Loucy (cell line): Measurements from ENCODE around the gene CABP7.

Experiments
- H2AFZ ChIP-seq: fragments of 200-600 bp; sonication (generic); 2 replicates; pipeline ENCODE4 v1.6.0; 2016; ENCODE audit warnings: antibody characterized with exemption, mild to moderate bottlenecking, low read length, moderate library complexity
- H3F3A ChIP-seq: fragments of 200-600 bp; 2 replicates; pipeline ENCODE4 v1.6.0; 2016; ENCODE audit warnings: antibody characterized with exemption, low read depth, mild to moderate bottlenecking
- H3K27me3 ChIP-seq: fragments of 200-600 bp; sonication (generic); 2 replicates; pipeline ENCODE4 v1.6.1; 2014; ENCODE audit warnings: low read length, mild to moderate bottlenecking; ENCODE audit not compliant: insufficient read depth, poor library complexity, severe bottlenecking
- H3K36me3 ChIP-seq: fragments of 200-600 bp; sonication (generic); 2 replicates; pipeline ENCODE4 v1.6.1; 2016; ENCODE audit warnings: low read length; ENCODE audit not compliant: insufficient read depth
- H3K4me1 ChIP-seq: fragments of 200-600 bp; sonication (generic); 2 replicates; pipeline ENCODE4 v1.5.1; 2014; ENCODE audit warnings: low read length, mild to moderate bottlenecking; ENCODE audit not compliant: insufficient read depth, poor library complexity, severe bottlenecking
- H3K4me2 ChIP-seq: fragments of 200-600 bp; sonication (generic); 2 replicates; pipeline ENCODE4 v1.6.0; 2014; ENCODE audit warnings: antibody characterized with exemption, low read length, low read depth, mild to moderate bottlenecking; ENCODE audit not compliant: poor library complexity, severe bottlenecking
- H3K4me3 ChIP-seq: fragments of 200-600 bp; sonication (generic); 2 replicates; pipeline ENCODE4 v1.5.1; 2014; ENCODE audit warnings: low read length, mild to moderate bottlenecking, mixed read lengths; ENCODE audit not compliant: poor library complexity, severe bottlenecking
- H3K79me2 ChIP-seq: fragments of 200-600 bp; sonication (generic); 2 replicates; pipeline ENCODE4 v1.6.1; 2014; ENCODE audit warnings: low read length; ENCODE audit not compliant: insufficient read depth
- H3K9ac ChIP-seq: fragments of 200-600 bp; sonication (generic); 2 replicates; pipeline ENCODE4 v1.6.0; 2014; ENCODE audit warnings: mild to moderate bottlenecking, low read depth, low read length, moderate library complexity; ENCODE audit not compliant: poor library complexity, severe bottlenecking
- H3K9me2 ChIP-seq: fragments of 200-600 bp; sonication (generic); replicated peaks from 2 replicates; pipeline ENCODE4 v1.6.1; 2016; ENCODE audit warnings: low read depth, low read length, mixed read lengths
- H3K9me3 ChIP-seq: fragments of 200-600 bp; sonication (generic); 2 replicates; pipeline ENCODE4 v1.6.1; 2014; ENCODE audit warnings: mild to moderate bottlenecking, antibody characterized with exemption, low read length, low read depth; ENCODE audit not compliant: insufficient read depth
- H4K20me1 ChIP-seq: fragments of 200-600 bp; sonication (generic); 2 replicates; pipeline ENCODE4 v1.6.0; 2014; ENCODE audit warnings: antibody characterized with exemption, low read length, mild to moderate bottlenecking; ENCODE audit not compliant: insufficient read depth, poor library complexity, severe bottlenecking
- EZH2phosphoT487 ChIP-seq: fragments of 200-600 bp; IDR thresholded peaks from 2 replicates; pipeline ENCODE4 v1.6.1; 2018; ENCODE audit warnings: antibody characterized with exemption, mild to moderate bottlenecking, moderate library complexity, borderline replicate concordance
- TF ChIP-seq, protein P1 (sequence below): fragments of 200-600 bp; sonication (generic); conservative IDR thresholded peaks from 2 replicates; pipeline ENCODE4 v1.5.1; 2014; ENCODE audit warnings: mild to moderate bottlenecking, antibody characterized with exemption, low read length

Gene CABP7

DNA sequence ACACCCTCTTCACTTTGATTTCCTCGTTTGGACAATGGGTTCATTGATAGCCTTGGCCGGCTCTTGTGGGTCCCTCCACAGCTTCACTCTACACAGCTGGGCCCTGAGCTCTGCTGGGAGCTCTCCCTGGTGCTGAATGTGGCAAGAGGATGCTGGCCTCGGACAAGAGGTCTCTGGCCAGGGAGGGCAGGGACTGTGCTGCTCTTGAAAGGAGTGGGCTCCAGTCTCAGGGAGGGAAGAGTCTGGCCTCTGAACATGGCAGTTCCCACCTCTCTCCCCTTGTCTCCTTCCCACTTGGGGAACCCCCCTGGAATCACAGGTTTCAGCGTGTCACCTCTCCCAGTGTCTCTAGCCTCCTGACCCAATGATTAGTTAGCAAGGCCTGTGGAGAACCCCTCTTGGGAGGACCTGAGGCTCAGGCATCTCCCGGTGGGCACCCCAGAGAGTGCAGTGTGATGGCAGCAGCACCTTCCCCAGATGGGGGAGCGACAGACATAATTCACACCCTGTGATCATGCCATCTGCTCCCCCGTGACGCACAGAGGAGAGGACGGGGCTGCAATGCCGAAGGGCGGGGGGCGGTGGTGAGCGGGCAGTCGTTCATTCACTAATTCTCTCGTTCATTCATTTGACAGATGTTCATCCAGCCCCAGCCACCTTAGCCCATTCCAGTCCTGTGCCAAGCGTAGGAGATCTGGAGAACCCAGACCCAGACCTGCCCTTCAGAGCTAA, 2.8 kb upstream of the CABP7 start:
- Histone ChIP-seq H3K4me3 (no peak overlapping the region), H3F3A (no peaks in the 10 kb centered on the region), H2AFZ (no peak overlapping the region), H3K4me2 (no peak overlapping the region), H3K27me3 (no peaks in the 10 kb centered on the region), H3K79me2 (no peaks in the 10 kb centered on the region), H3K9me2 (no peaks in the 10 kb centered on the region), H3K36me3 (no peaks in the 10 kb centered on the region), H4K20me1 (no peaks in the 10 kb centered on the region), H3K4me1 (no peaks in the 10 kb centered on the region), H3K9me3 (no peaks in the 10 kb centered on the region), H3K9ac (no peak overlapping the region)
- TF ChIP-seq, protein P1, sequence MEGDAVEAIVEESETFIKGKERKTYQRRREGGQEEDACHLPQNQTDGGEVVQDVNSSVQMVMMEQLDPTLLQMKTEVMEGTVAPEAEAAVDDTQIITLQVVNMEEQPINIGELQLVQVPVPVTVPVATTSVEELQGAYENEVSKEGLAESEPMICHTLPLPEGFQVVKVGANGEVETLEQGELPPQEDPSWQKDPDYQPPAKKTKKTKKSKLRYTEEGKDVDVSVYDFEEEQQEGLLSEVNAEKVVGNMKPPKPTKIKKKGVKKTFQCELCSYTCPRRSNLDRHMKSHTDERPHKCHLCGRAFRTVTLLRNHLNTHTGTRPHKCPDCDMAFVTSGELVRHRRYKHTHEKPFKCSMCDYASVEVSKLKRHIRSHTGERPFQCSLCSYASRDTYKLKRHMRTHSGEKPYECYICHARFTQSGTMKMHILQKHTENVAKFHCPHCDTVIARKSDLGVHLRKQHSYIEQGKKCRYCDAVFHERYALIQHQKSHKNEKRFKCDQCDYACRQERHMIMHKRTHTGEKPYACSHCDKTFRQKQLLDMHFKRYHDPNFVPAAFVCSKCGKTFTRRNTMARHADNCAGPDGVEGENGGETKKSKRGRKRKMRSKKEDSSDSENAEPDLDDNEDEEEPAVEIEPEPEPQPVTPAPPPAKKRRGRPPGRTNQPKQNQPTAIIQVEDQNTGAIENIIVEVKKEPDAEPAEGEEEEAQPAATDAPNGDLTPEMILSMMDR = no peak
- no peak for TF ChIP-seq EZH2phosphoT487

DNA sequence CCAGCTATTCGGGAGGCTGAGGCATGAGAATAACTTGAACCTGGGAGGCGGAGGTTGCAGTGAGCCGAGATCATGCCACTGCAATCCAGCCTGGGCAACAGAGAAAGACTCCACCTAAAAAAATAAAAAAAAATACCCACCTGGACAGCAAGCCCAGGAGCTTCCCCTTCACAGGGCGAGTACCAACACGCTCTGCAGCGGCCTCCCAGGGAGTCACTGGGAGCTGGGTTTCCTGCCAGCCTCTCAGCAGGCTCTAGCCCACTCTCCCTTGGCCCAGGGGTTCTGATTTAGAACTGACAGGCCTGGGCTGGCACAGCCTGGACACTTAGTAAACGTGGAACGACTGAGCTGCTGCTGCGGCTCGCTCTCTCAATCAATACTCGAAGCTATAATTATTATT, 2.0 kb upstream of the CABP7 start:
- H3K9me3 ChIP-seq = no peaks in the 10 kb centered on the region
- no peaks in the 10 kb centered on the region for H3K36me3 ChIP-seq
- no peak overlapping the region for H3K4me3 ChIP-seq
- H3K79me2 ChIP-seq = no peaks in the 10 kb centered on the region
- TF ChIP-seq, protein P1 = no peak
- no peak for TF ChIP-seq EZH2phosphoT487
- H3F3A ChIP-seq = no peaks in the 10 kb centered on the region
- H3K4me2 ChIP-seq = no peak overlapping the region
- no peaks in the 10 kb centered on the region for H4K20me1 ChIP-seq
- H3K9ac ChIP-seq = no peak overlapping the region
- no peak overlapping the region for H2AFZ ChIP-seq
- no peaks in the 10 kb centered on the region for H3K9me2 ChIP-seq
- no peaks in the 10 kb centered on the region for H3K27me3 ChIP-seq
- H3K4me1 ChIP-seq = no peaks in the 10 kb centered on the region

DNA sequence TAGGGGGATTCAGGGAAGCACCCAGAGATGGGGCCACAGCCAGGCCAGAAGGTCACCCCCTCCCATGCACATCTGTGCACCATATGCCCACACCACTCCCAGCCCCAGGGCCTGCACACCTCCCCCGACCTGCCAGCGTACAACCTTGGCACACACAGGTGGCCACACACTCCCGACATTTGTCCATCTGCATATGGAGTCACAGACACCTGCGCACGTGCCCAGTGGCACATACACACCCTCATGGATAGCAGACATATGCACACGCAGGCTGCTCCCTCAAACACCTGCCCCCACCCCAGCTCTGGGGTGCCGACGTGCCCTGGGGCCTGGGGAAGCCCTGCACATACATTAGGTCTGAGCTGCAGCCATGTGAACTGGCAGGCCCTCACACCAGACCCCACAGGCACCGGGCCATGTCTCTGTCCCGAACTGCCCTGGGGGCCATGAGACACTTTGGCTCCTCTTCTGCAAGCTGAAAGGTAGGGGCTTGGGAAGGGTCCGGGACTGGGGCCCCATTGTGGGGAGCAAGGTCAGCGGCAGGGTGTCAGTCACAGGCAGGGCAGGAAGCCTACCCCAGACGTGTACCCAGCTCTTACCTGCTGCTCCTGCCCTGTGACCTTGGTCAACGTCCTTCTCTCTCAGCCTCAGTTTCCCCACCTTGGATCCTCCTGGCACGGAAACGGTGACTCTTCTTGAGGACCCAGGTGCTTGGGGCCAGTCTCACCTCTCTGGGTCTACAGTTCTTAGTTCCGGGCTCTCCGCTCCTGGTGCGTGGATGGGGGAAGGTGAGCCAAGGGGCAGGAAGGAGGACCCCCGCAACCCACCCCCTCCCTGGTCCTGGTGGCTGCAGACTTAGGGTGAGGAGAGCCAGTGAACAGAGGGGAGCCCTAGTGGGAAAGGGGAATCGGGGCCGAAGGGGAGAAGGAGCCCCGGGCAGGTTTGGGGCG, 579 bp upstream of the CABP7 start:
- no peak for TF ChIP-seq EZH2phosphoT487
- TF ChIP-seq, protein P1 = no peak
- Histone ChIP-seq H3K9ac (no peak overlapping the region), H3K79me2 (no peaks in the 10 kb centered on the region), H3K36me3 (no peaks in the 10 kb centered on the region), H4K20me1 (no peaks in the 10 kb centered on the region), H3K9me3 (no peaks in the 10 kb centered on the region), H3K4me2 (no peak overlapping the region), H3F3A (no peaks in the 10 kb centered on the region), H3K4me3 (no peak overlapping the region), H3K27me3 (no peaks in the 10 kb centered on the region), H3K9me2 (no peaks in the 10 kb centered on the region), H2AFZ (no peak overlapping the region), H3K4me1 (no peaks in the 10 kb centered on the region)
